ENCODE data around the gene CACNA2D3.

The CACNA2D3 gene

GRCh38 chr3:54772051-54772450 is 649.7 kb downstream of the CACNA2D3 start:
- no peak for DNase-seq

GRCh38 chr3:54772746-54773145 is 650.4 kb downstream of the CACNA2D3 start:
- DNase-seq: no peak

GRCh38 chr3:54773271-54773670 is 650.9 kb downstream of the CACNA2D3 start:
- no peak for DNase-seq

GRCh38 chr3:54776601-54777000 is 654.2 kb downstream of the CACNA2D3 start:
- DNase-seq: no peak

GRCh38 chr3:54777141-54777540 is 654.8 kb downstream of the CACNA2D3 start:
- DNase-seq: no peak

- DNase-seq: no peak
Observed at GRCh38 chr3:54780336-54780735, 658.0 kb downstream of the CACNA2D3 start.

- no peak for DNase-seq
Observed at GRCh38 chr3:54781728-54782127, 659.4 kb downstream of the CACNA2D3 start.

GRCh38 chr3:54783611-54784010 is 661.3 kb downstream of the CACNA2D3 start:
- no peak for DNase-seq

GRCh38 chr3:54784021-54784420 is 661.7 kb downstream of the CACNA2D3 start:
- no peak for DNase-seq

- no peak for DNase-seq
Observed at GRCh38 chr3:54785976-54786375, 663.6 kb downstream of the CACNA2D3 start.

- no peak for DNase-seq
Observed at GRCh38 chr3:54790051-54790450, 667.7 kb downstream of the CACNA2D3 start.

GRCh38 chr3:54791501-54792156 is 669.3 kb downstream of the CACNA2D3 start:
- DNase-seq: no peak

- no peak for DNase-seq
Observed at GRCh38 chr3:54792584-54792983, 670.2 kb downstream of the CACNA2D3 start.

- DNase-seq: no peak
Observed at GRCh38 chr3:54793171-54793570, 670.8 kb downstream of the CACNA2D3 start.

- no peak for DNase-seq
Observed at GRCh38 chr3:54797111-54797510, 674.8 kb downstream of the CACNA2D3 start.

GRCh38 chr3:54800478-54800877 is 678.1 kb downstream of the CACNA2D3 start:
- DNase-seq: no peak

GRCh38 chr3:54801977-54802376 is 679.6 kb downstream of the CACNA2D3 start:
- no peak for DNase-seq

- DNase-seq: no peak
Observed at GRCh38 chr3:54810401-54810800, 688.0 kb downstream of the CACNA2D3 start.

GRCh38 chr3:54814224-54814623 is 691.9 kb downstream of the CACNA2D3 start:
- DNase-seq: no peak

- no peak for DNase-seq
Observed at GRCh38 chr3:54817628-54818027, 695.3 kb downstream of the CACNA2D3 start.

GRCh38 chr3:54818486-54818885 is 696.1 kb downstream of the CACNA2D3 start:
- no peak for DNase-seq

- no peak for DNase-seq
Observed at GRCh38 chr3:54818942-54819341, 696.6 kb downstream of the CACNA2D3 start.

GRCh38 chr3:54819946-54820345 is 697.6 kb downstream of the CACNA2D3 start:
- no peak for DNase-seq

- no peak for DNase-seq
Observed at GRCh38 chr3:54822206-54822605, 699.9 kb downstream of the CACNA2D3 start.

GRCh38 chr3:54826251-54826691 is 703.9 kb downstream of the CACNA2D3 start:
- DNase-seq: no peak
